PC-3 (cell line): ENCODE measurements around the gene AADACL4. TPM values are rescaled to one million over a fixed set of nuclear protein-coding genes. Genes with fewer than 3 reads are reported as not detected.

Experiments
- ATAC-seq: fragments of 200-7000 bp; cut with Tn5 transposase; 2 replicates; pipeline ENCODE4 v1.9.1; 2020; ENCODE audit warnings: mild to moderate bottlenecking, moderate library complexity
- BruUV-seq: library from RNA; stranded (reverse); fragments of 400-500 nt; replicated peaks from 2 replicates; lab custom pipeline; 2021; lab: Mats Ljungman, UMichigan
- CTCF ChIA-PET: fragments of 300-600 bp; sonication (Branson Sonifier 250); formaldehyde crosslinking; loops from one replicate; lab custom pipeline; 2022; ENCODE audit warnings: antibody characterized with exemption; lab: Charles Lee
- POLR2A ChIA-PET: fragments of 300-600 bp; sonication (Branson Sonifier 250); formaldehyde crosslinking; loops from one replicate; lab custom pipeline; 2022; ENCODE audit warnings: antibody characterized with exemption; ENCODE audit not compliant: unreplicated experiment; lab: Charles Lee
- DNase-seq: peaks from one replicate; pipeline ENCODE4 v3.0.0-alpha.2; 2015
- H2AFZ ChIP-seq: fragments of 300-600 bp; sonication (generic); 2 replicates; pipeline ENCODE4 v1.6.0; 2016; ENCODE audit warnings: antibody characterized with exemption, low read length
- H3F3A ChIP-seq: fragments of 300-600 bp; sonication (generic); one replicate; pipeline ENCODE4 v1.6.0; 2017; ENCODE audit warnings: antibody characterized with exemption, low read length, control low read depth, mild to moderate bottlenecking; ENCODE audit not compliant: unreplicated experiment
- H3K27ac ChIP-seq: fragments of 300-600 bp; sonication (generic); 2 replicates; pipeline ENCODE4 v1.5.1; 2016; ENCODE audit warnings: mild to moderate bottlenecking, low read length
- H3K27me3 ChIP-seq: fragments of 300-600 bp; sonication (generic); 2 replicates; pipeline ENCODE4 v1.6.1; 2016; ENCODE audit warnings: low read length, mixed read lengths
- H3K36me3 ChIP-seq: fragments of 300-600 bp; sonication (generic); 2 replicates; pipeline ENCODE4 v1.6.1; 2016; ENCODE audit warnings: low read depth, mixed run types, low read length, mixed read lengths
- H3K4me1 ChIP-seq: fragments of 300-600 bp; sonication (generic); 2 replicates; pipeline ENCODE4 v1.5.1; 2016; ENCODE audit warnings: low read length; ENCODE audit not compliant: insufficient read depth
- H3K4me2 ChIP-seq: fragments of 300-600 bp; sonication (generic); 2 replicates; pipeline ENCODE4 v1.6.0; 2016; ENCODE audit warnings: low read length
- H3K4me3 ChIP-seq: fragments of 300-600 bp; sonication (generic); 2 replicates; pipeline ENCODE4 v1.5.1; 2016; ENCODE audit warnings: mild to moderate bottlenecking, low read length, mixed read lengths
- H3K79me2 ChIP-seq: fragments of 300-600 bp; sonication (generic); 2 replicates; pipeline ENCODE4 v1.6.1; 2017; ENCODE audit warnings: low read length, mixed read lengths
- H3K9ac ChIP-seq: fragments of 300-600 bp; sonication (generic); 2 replicates; pipeline ENCODE4 v1.6.0; 2016; ENCODE audit warnings: mild to moderate bottlenecking, low read length
- H3K9me2 ChIP-seq: fragments of 300-600 bp; sonication (generic); replicated peaks from 2 replicates; pipeline ENCODE4 v1.6.1; 2016; ENCODE audit warnings: mixed run types, low read length, mixed read lengths
- H3K9me3 ChIP-seq: fragments of 300-600 bp; sonication (generic); 2 replicates; pipeline ENCODE4 v1.6.1; 2016; ENCODE audit warnings: low read length, mixed read lengths
- H4K20me1 ChIP-seq: fragments of 300-600 bp; sonication (generic); 2 replicates; pipeline ENCODE4 v1.6.1; 2016; ENCODE audit warnings: low read length, mixed read lengths
- CTCF ChIP-seq: fragments of 300-600 bp; sonication (generic); conservative IDR thresholded peaks from 2 replicates; pipeline ENCODE4 v1.5.1; 2017; ENCODE audit warnings: antibody characterized with exemption, low read depth, mild to moderate bottlenecking, low read length
- EZH2 ChIP-seq: fragments of 300-600 bp; sonication (generic); IDR thresholded peaks from one replicate; pipeline ENCODE4 v1.6.1; 2017; ENCODE audit warnings: antibody characterized with exemption, mild to moderate bottlenecking, low read length; ENCODE audit not compliant: unreplicated experiment
- EZH2phosphoT487 ChIP-seq: fragments of 300-600 bp; sonication (generic); IDR thresholded peaks from 2 replicates; pipeline ENCODE4 v1.6.1; 2018; ENCODE audit warnings: mild to moderate bottlenecking, antibody characterized with exemption, low read length, borderline replicate concordance
- intact Hi-C: fragments of 100-400 bp; cut with micrococcal nuclease; formaldehyde crosslinking; loops from 2 replicates; pipeline ENCODE4 v1.9.0; 2023
- total RNA-seq: library from RNA; depleted of rRNA; stranded (reverse); fragments of >200 nt; gene quantifications from 2 replicates; pipeline ENCODE4 v1.2.3, GENCODE V29; 2014

AADACL4 gene
- total RNA-seq, 1 experiment from 2014 or later = not detected

- H3K36me3 ChIP-seq = peaks cover 7% of the 10 kb centered on the region
- ChIA-PET POLR2A (no interaction called here), CTCF (no interaction called here)
- DNase-seq = no peak
- no peak for ATAC-seq
- no peaks in the 10 kb centered on the region for H3K27me3 ChIP-seq
- TF ChIP-seq CTCF (no peak), EZH2phosphoT487 (no peak), EZH2 (no peak)
- no peak overlapping the region for H3K9ac ChIP-seq
- intact Hi-C loops = no loop called here
- peaks cover 60% of the 10 kb centered on the region for H3K4me1 ChIP-seq
- peaks cover 95% of the 10 kb centered on the region for H3K79me2 ChIP-seq
- H3K4me3 ChIP-seq = no peak overlapping the region
- H3K27ac ChIP-seq = peak overlapping the region; percentile 44
- peaks cover 5% of the 10 kb centered on the region for H3F3A ChIP-seq
- H4K20me1 ChIP-seq = no peaks in the 10 kb centered on the region
- no peak overlapping the region for H2AFZ ChIP-seq
- peak overlapping the region; percentile 13; the same call in 1 of the 2 replicates for H3K4me2 ChIP-seq
- BruUV-seq = no TSS peak
- no peaks in the 10 kb centered on the region for H3K9me3 ChIP-seq
- no peaks in the 10 kb centered on the region for H3K9me2 ChIP-seq
These were observed 41.2 kb upstream of the AADACL4 start for GRCh38 chr1:12602659-12603024.

- Histone ChIP-seq H2AFZ (no peak overlapping the region), H3K4me2 (peak overlapping the region; percentile 71; the same call in 1 of the 2 replicates), H3K4me1 (peaks cover 55% of the 10 kb centered on the region), H3K9ac (no peak overlapping the region), H3K36me3 (peaks cover 10% of the 10 kb centered on the region), H3K27ac (peak overlapping the region; percentile 85), H3K27me3 (no peaks in the 10 kb centered on the region), H3K9me2 (no peaks in the 10 kb centered on the region), H3K9me3 (no peaks in the 10 kb centered on the region), H3K4me3 (no peak overlapping the region), H4K20me1 (no peaks in the 10 kb centered on the region), H3F3A (peaks cover 7% of the 10 kb centered on the region), H3K79me2 (peaks cover 95% of the 10 kb centered on the region)
- DNase-seq (no peak), ATAC-seq (no peak)
- ChIA-PET POLR2A (no interaction called here), CTCF (no interaction called here)
- intact Hi-C loops = no loop called here
- TF ChIP-seq CTCF (no peak), EZH2phosphoT487 (no peak), EZH2 (no peak)
- no TSS peak for BruUV-seq
These were observed 40.7 kb upstream of the AADACL4 start for GRCh38 chr1:12603224-12603623.

- DNase-seq (peak; percentile 97), ATAC-seq (peak; percentile 87)
- ChIA-PET POLR2A (interaction anchor here (0.5 to 0.7 kb wide), 2 partner anchors 12 to 90 kb away, joined by 3 to 6 read pairs; no protein-coding TSS in a partner anchor), CTCF (no interaction called here)
- no peaks in the 10 kb centered on the region; the same call in 1 of the 2 replicates for H4K20me1 ChIP-seq
- H3K4me1 ChIP-seq = peaks cover 44% of the 10 kb centered on the region
- peak overlapping the region; percentile 45 for H3K9ac ChIP-seq
- peak overlapping the region; percentile 85 for H3K27ac ChIP-seq
- H3K9me3 ChIP-seq = no peaks in the 10 kb centered on the region
- H3K4me3 ChIP-seq = peak overlapping the region; percentile 19; the same call in 1 of the 2 replicates
- no TSS peak for BruUV-seq
- TF ChIP-seq EZH2phosphoT487 = no peak
- TF ChIP-seq EZH2 = no peak
- no peak for TF ChIP-seq CTCF
- H3K79me2 ChIP-seq = peaks cover 95% of the 10 kb centered on the region
- no peaks in the 10 kb centered on the region for H3K9me2 ChIP-seq
- peaks cover 9% of the 10 kb centered on the region for H3F3A ChIP-seq
- H3K27me3 ChIP-seq = no peaks in the 10 kb centered on the region
- intact Hi-C loops = loop anchor here (1.0 kb wide), 1 partner anchor 12 kb away; no protein-coding TSS in a partner anchor
- no peak overlapping the region for H2AFZ ChIP-seq
- peaks cover 11% of the 10 kb centered on the region for H3K36me3 ChIP-seq
- peak overlapping the region; percentile 71 for H3K4me2 ChIP-seq
These were observed 39.6 kb upstream of the AADACL4 start for GRCh38 chr1:12604114-12604874.
